Activated naive CD4-positive, alpha-beta T cell treated with anti-CD3 and anti-CD28 coated beads, Interleukin-2, amount 50 U/mL, for 16 hours (primary cell): ENCODE data around the gene EPX.
A peak's percentile ranks its signal among the peaks of the same experiment; 100 is the strongest.

Experiments used
- DNase-seq: peaks from one replicate; pipeline ENCODE4 v3.0.0-alpha.2; 2020

EPX gene

GRCh38 chr17:58186591-58186990 lies 5.9 kb upstream of the EPX start:
- DNase-seq, result no peak

DNA sequence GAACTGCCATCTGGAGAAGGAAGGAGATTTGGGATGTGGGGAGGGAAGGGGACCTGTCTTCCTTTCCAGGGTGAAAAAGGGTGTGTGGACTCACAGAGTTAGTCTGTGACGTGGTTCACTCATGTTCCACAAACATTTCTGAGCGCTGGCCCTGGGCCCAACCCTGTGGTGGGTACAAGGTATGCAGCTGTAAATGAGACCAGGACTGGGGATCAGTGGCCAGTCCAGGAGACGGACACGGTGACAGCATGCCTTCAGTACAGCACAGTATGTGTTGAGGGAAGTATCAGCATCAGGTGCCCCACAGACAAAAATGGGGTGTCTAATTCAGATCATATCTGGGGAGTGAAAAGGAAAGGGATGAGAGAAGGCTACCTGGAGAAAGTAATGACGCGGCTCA lies 5.5 kb upstream of the EPX start:
- DNase-seq, result no peak

- no peak for DNase-seq
These were observed 4.9 kb upstream of the EPX start for GRCh38 chr17:58187675-58188074.

DNA sequence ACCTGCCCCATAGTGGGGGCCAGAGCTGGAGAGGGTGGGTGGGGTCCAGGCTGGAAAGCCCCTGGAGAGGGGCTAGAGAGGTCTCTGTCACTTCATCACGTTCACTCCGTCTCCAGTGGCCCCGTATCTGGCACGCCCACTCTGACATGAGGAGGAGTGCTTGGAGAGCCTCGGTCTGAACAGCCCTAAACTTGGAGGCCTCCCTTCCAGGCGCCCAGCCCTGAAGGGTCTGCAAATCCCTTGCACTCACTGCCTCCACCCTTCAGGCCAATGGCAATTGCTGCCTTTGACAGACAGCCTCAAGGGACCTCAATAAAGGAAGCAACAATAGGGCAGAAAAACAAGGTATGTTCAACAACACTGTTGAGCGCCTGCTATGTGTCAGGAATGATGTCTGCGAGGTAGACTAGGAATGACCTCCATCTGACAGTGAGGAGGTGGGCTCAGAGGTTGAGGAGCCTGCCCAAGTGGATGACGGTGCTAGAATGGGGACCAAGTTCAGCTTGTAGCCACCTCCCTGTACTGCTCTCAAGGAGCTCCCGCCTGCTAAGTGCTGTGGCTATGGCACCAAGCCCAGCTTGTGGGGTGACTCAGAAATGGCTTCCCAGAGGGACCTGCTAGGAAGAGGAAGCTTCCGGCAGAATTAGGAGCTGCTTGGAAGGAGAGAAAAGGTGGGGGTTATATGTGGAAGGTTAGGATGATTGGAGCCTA lies 2.9 kb upstream of the EPX start:
- DNase-seq, result no peak

GRCh38 chr17:58191241-58191896 lies 1.2 kb upstream of the EPX start:
- DNase-seq, result no peak

DNA sequence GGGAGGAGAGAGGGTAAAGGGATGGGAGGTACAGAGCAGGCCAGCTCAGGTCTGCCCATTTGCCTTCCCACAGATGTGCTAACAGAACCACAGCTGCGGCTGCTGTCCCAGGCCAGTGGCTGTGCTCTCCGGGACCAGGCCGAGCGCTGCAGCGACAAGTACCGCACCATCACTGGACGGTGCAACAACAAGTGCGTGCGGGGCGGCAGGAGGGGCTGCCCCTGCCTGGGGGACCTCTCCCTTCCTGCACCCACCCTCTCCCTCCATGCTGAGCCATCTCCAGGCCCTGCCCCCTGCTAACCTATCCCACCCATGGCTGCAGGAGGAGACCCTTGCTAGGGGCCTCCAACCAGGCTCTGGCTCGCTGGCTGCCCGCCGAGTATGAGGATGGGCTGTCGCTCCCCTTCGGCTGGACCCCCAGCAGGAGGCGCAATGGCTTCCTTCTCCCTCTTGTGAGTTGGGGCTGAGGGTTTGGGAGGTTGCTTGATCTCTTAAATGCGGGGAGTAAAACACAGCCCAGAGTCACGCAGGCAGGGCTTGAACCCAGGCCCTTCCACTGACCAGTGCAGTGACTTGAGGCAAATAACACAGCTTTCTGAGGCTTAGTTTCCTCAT lies 1.2 kb downstream of the EPX start:
- no peak for DNase-seq

DNA sequence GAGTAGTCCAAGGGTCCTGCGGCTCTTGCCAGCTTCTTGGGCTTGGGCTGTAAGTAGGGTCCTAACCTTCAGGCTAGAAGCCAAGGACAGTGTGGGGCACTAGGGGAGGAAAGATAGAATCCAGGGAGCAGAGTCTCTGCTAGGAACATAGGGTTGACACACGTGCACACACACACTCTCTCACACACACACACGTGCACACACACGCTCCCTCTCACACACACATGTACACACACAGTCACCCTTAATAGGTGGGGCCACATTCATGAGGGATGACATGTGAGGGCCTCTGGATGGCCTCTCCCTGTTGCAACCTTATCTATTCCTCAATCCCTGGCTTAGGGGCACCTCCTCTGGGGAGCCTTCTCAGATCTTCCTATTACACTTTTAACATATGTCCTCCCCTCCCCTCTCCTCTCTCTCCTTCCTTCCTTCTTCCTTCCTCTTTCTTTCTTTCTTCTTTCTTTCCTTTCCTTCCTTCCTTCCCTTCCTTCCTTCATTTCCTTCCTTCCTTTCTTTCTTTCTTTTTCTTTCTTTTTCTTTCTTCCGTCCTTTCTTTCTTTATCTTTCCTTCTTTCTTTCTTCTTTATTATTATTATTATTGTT lies 3.1 kb downstream of the EPX start:
- DNase-seq, result no peak

- DNase-seq, result no peak
These were observed 4.1 kb downstream of the EPX start for GRCh38 chr17:58196610-58197009.

- DNase-seq, result peak; percentile 58
These were observed 7.6 kb downstream of the EPX start for GRCh38 chr17:58200024-58200633.

DNA sequence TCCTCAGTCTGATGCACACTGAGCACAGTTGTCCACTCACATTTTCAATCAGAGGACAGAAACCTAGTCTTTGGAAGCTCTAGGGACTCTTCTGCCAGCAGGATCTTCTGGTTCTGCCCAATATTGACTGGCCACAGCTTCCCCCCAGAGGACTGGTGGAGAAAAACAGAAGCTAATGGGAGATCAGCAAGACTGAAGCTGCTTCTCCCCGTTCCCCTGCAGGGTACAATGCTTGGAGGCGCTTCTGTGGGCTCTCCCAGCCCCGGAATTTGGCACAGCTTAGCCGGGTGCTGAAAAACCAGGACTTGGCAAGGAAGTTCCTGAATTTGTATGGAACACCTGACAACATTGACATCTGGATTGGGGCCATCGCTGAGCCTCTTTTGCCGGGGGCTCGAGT lies 10.3 kb downstream of the EPX start:
- DNase-seq, result no peak

DNA sequence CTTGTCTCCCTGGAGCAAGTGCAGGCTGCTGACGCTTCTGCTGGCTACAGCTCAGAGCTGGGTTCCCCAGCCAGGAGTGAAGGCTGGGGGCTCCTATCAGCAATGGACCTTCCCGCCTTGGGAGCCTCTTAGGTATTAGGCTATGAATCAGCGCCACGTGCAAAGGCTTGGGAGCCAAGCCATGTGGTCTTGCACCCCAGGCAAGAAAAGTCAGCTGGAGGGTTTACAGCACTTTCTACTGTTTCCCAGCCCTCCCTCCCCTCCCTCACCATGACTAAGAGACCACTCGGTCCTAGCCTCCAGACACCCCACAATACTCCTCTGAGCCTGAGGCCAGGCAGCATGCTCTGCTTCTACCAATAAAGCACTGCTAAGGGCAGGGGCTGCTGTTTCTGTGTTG lies 12.3 kb downstream of the EPX start:
- no peak for DNase-seq

DNA sequence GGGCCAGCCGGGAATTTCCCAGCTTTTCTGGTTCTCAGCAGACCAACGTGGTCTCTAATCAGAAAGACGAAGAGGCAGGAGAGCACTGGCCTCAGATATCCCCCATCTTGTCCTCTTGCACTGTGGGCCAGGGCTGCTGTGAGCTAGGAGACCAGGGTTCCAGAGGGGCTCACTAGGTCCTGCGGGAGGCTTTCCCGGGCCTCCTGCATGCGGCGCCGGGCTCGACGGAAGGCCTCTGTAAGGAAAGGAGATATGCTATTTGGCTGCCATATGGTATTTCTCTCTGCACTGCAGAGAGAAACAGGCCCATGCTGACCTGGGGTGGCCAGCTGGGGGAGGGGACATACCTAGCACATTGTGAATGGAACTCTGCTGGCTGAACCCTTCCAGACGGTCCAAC lies 13.4 kb downstream of the EPX start:
- DNase-seq, result no peak

DNA sequence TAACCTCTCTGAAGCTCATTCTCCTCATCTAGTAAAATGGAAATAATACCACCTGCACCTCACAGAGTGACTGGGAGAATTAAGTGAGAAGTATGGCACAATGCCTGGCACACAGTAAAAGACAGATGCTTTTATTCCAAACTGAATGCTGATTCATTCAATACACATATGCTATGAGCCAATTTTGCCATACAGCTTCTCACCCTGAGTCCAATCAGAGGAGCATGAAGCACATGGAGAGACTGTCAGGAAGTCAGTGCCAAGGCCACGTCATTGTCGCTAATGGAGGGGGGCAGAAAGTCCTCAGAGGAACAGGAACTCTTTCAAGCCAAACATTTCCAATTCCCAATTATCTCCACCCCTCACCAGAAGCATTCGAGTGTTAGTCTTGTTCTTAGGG lies 14.9 kb downstream of the EPX start:
- no peak for DNase-seq

DNA sequence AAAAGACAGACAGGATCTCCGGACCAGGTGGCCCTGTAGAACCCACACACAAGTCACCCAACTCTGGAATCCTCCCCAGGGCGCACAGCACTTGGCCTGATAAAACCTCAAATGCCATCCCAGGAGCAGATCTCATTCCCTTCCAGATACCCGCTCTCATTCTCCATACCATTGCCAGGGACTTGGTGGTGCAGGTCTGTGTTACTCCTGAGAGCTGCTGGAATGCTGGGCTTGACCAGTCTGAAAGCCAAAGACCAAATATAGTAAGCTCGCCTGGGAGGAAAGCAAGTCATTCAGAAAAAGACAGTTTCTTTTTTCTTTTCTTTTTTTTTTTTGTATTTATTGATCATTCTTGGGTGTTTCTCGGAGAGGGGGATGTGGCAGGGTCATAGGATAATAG lies 15.8 kb downstream of the EPX start:
- no peak for DNase-seq

- DNase-seq, result no peak
These were observed 18.4 kb downstream of the EPX start for GRCh38 chr17:58210922-58211321.

DNA sequence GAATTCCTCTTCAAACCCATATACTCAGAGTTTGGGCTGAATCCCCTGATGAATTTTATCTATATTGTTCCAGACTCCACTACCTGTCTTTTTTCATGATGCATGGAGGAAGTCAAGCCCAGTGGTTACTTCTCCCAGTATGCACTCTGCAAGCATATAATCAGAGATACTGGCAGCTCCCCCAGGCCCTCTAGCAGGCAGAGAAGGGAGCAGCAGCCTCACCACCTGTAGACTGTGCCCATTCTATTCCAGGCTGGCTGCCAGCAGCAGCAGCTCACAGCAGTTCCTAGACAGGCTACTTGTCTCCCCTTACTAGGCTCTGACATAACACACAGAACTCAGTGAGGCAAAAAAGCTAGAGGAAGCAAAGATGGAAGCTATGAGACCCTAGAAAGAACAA lies 23.2 kb downstream of the EPX start:
- no peak for DNase-seq

- no peak for DNase-seq
These were observed 25.2 kb downstream of the EPX start for GRCh38 chr17:58217766-58218165.

DNA sequence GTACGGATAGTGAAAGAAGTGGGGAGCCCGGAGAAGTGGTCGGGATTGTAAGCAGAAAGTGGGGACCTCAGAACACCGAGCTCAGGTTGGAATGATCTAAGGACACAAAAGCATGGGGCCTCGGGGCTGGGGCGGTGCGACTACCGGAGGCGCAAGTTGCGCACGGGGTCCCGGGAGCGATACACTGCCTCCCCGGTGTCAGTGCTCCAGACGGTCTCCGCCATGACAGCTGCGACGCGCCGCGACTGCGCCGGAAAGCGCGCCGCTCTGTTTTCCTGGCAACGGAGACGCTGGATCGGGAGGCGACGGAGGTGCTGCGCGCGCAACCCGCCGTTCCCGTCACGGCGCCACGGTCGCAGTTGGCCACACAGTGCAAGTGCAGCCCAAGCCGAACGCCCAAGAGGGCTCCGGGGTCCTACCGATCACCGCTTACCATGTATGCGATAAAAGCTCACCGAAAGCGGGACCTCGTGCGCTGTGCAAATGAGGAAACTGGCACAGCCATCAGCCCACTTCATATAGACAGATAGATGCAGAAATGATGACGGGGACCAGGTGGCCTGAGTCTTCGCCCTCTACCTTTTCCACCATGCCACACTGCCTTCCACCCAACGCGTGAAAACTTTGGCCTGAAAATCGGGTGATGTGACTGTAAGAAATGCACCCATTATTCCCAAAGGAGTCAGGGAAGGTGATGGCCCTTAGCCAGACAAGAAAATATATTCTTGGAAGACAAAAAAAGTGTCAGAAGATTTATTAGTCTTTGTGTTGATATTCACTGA lies 26.7 kb downstream of the EPX start, which contains the start of gene MKS1:
MKS1 (minus strand) TSS at position 249 of the 782 bp plus-strand sequence; CDS start at position 224, 25 bp downstream.
- DNase-seq, result peak; percentile 96

DNA sequence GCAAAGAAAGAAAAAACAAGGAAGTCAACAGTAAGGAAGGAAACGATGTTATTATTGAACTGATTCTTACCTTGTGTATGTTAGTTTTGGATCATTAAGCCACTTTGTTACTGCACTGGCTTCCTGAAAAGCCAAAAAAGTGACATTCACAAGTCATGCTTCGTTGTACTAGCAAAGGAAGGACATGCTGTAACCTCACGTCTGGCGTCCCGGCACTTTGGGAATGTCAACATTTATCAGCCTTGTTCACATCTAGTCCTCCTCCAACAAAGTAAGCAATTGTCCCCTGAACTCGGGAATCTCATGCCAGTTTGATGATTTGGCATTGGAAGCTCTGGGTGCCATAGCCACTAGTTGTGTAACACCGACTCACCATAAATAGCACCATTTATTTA lies 27.3 kb downstream of the EPX start:
- DNase-seq, result no peak

GRCh38 chr17:58224315-58224714 lies 31.8 kb downstream of the EPX start:
- no peak for DNase-seq

GRCh38 chr17:58227733-58228132 lies 35.2 kb downstream of the EPX start:
- DNase-seq, result no peak

- no peak for DNase-seq
These were observed 36.2 kb downstream of the EPX start for GRCh38 chr17:58228679-58229078.

- no peak for DNase-seq
These were observed 36.9 kb downstream of the EPX start for GRCh38 chr17:58229384-58229783.
